HepG2 (cell line): ENCODE measurements around the gene CAMK2D. TPM values are rescaled to one million over a fixed set of nuclear protein-coding genes. Genes with fewer than 3 reads are reported as not detected.

ENCODE experiments used
- ARNTL ChIP-seq: sonication (generic); formaldehyde crosslinking; IDR thresholded peaks from 2 replicates; pipeline ENCODE4 v1.4.0; 2020; ENCODE audit warnings: mild to moderate bottlenecking, missing genetic modification reagents
- BHLHE40 ChIP-seq: IDR thresholded peaks from 2 replicates; pipeline ENCODE4 v1.6.1; 2011; ENCODE audit warnings: low read length, improper control_type of control experiment
- FOSL2 ChIP-seq: sonication (generic); formaldehyde crosslinking; IDR thresholded peaks from 2 replicates; pipeline ENCODE4 v1.4.0; 2020; ENCODE audit warnings: missing genetic modification reagents
- PHF20 ChIP-seq: sonication (generic); formaldehyde crosslinking; IDR thresholded peaks from 2 replicates; pipeline ENCODE4 v1.5.0; 2020; ENCODE audit warnings: mild to moderate bottlenecking, missing genetic modification reagents
- RNF2 ChIP-seq: fragments of 450-650 bp; conservative IDR thresholded peaks from 2 replicates; pipeline ENCODE4 v1.6.1; 2016; ENCODE audit warnings: low read depth
- SAP130 ChIP-seq: IDR thresholded peaks from 2 replicates; pipeline ENCODE4 v1.6.1; 2016; ENCODE audit warnings: low read depth
- SP5 ChIP-seq: IDR thresholded peaks from 2 replicates; pipeline ENCODE4 v1.6.1; 2016; ENCODE audit warnings: low read depth, borderline replicate concordance
- THAP11 ChIP-seq: IDR thresholded peaks from 2 replicates; pipeline ENCODE4 v1.6.1; 2016; ENCODE audit warnings: missing biosample characterization, missing genetic modification reagents
- THYN1 ChIP-seq: sonication (generic); formaldehyde crosslinking; IDR thresholded peaks from 2 replicates; pipeline ENCODE4 v1.8.1; 2023; ENCODE audit warnings: low read depth, mild to moderate bottlenecking, moderate library complexity, missing genetic modification reagents, borderline replicate concordance
- ZNF350 ChIP-seq: sonication (generic); formaldehyde crosslinking; IDR thresholded peaks from 2 replicates; pipeline ENCODE4 v1.4.0; 2020; ENCODE audit warnings: mild to moderate bottlenecking, low read depth, missing genetic modification reagents, borderline replicate concordance
- ZNF841 ChIP-seq: sonication (generic); formaldehyde crosslinking; IDR thresholded peaks from 2 replicates; pipeline ENCODE4 v1.8.1; 2023; ENCODE audit warnings: missing genetic modification reagents, borderline replicate concordance
- ZSCAN29 ChIP-seq: sonication (generic); formaldehyde crosslinking; conservative IDR thresholded peaks from 2 replicates; pipeline ENCODE4 v1.4.0; 2020; ENCODE audit warnings: mild to moderate bottlenecking, missing genetic modification reagents
- polyA plus RNA-seq, 8 experiments: library from polyadenylated mRNA; depleted of rRNA in 3 of 8; stranded (reverse) in 7 of 8; unstranded in 1 of 8; fragments of >200 nt; fragmentation: Illumina TruSeq in 4 of 8; extraction: Trizol in 4 of 8; gene quantifications; 2 replicates each; pipeline versions ENCODE4 v1.2.1 to v1.2.3, GENCODE V29; 2011 to 2016; ENCODE audit warnings: low read depth in 4 of 8, missing spikeins in 1 of 8, mixed read lengths in 1 of 8; ENCODE audit not compliant: insufficient read depth in 1 of 8
- total RNA-seq, 5 experiments: library from RNA; depleted of rRNA; stranded (reverse); fragments of >200 nt; fragmentation: Illumina TruSeq; extraction: Trizol; gene quantifications; 2 replicates each; pipeline ENCODE4 v1.2.3, GENCODE V29; 2016; ENCODE audit warnings: low read depth in 1 of 5
- TF ChIP-seq, protein P1 (sequence below): sonication (generic); formaldehyde crosslinking; IDR thresholded peaks from 2 replicates; pipeline ENCODE4 v1.4.0; 2020; ENCODE audit warnings: missing genetic modification reagents
- TF ChIP-seq, protein P2 (sequence below): sonication (generic); formaldehyde crosslinking; IDR thresholded peaks from 2 replicates; pipeline ENCODE4 v1.4.0; 2020; ENCODE audit warnings: mild to moderate bottlenecking, missing genetic modification reagents, borderline replicate concordance
- TF ChIP-seq, protein P3 (sequence below): sonication (generic); formaldehyde crosslinking; conservative IDR thresholded peaks from 2 replicates; pipeline ENCODE4 v1.4.0; 2020; ENCODE audit warnings: missing genetic modification reagents
- TF ChIP-seq, protein P4 (sequence below): sonication (generic); formaldehyde crosslinking; IDR thresholded peaks from 2 replicates; pipeline ENCODE4 v1.4.0; 2020; ENCODE audit warnings: missing genetic modification reagents, borderline replicate concordance
- TF ChIP-seq, protein P5 (sequence below): sonication (generic); formaldehyde crosslinking; IDR thresholded peaks from 2 replicates; pipeline ENCODE4 v1.4.0; 2020; ENCODE audit warnings: missing genetic modification reagents, mild to moderate bottlenecking, borderline replicate concordance

Gene CAMK2D
- total and polyA plus RNA-seq, 2 of the 13 experiments (the other 11 are each of a cell fraction or from before 2014, with no cell fraction given) = 18.0 to 65.4 TPM

DNA sequence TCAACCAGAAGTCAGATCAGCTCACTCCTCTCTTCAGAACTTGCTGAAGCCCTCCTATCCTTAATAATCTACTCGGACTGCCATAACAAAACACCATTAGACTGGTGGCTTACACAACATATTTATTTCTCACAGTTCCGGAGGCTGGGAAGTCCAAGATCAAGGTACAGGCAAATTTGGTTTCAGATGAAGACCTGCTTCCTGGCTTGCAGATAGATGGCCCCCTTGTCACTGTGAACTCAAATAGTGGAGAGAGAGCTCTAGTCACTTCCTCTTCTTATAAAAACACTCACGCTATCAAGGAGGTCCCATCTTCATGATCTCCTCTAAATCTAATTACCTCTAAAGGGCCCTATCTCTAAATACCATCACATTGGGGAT lies 125.1 kb downstream of the CAMK2D start (continued):
- TF ChIP-seq, protein P1, sequence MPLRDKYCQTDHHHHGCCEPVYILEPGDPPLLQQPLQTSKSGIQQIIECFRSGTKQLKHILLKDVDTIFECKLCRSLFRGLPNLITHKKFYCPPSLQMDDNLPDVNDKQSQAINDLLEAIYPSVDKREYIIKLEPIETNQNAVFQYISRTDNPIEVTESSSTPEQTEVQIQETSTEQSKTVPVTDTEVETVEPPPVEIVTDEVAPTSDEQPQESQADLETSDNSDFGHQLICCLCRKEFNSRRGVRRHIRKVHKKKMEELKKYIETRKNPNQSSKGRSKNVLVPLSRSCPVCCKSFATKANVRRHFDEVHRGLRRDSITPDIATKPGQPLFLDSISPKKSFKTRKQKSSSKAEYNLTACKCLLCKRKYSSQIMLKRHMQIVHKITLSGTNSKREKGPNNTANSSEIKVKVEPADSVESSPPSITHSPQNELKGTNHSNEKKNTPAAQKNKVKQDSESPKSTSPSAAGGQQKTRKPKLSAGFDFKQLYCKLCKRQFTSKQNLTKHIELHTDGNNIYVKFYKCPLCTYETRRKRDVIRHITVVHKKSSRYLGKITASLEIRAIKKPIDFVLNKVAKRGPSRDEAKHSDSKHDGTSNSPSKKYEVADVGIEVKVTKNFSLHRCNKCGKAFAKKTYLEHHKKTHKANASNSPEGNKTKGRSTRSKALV (CRISPR knock-in tag) = no peak
- TF ChIP-seq SAP130 (CRISPR knock-in tag) = peak; percentile 58; the same call in 1 of the 2 replicates
- no peak for TF ChIP-seq ZNF350 (CRISPR knock-in tag)
- TF ChIP-seq BHLHE40 = no peak
- TF ChIP-seq, protein P2, sequence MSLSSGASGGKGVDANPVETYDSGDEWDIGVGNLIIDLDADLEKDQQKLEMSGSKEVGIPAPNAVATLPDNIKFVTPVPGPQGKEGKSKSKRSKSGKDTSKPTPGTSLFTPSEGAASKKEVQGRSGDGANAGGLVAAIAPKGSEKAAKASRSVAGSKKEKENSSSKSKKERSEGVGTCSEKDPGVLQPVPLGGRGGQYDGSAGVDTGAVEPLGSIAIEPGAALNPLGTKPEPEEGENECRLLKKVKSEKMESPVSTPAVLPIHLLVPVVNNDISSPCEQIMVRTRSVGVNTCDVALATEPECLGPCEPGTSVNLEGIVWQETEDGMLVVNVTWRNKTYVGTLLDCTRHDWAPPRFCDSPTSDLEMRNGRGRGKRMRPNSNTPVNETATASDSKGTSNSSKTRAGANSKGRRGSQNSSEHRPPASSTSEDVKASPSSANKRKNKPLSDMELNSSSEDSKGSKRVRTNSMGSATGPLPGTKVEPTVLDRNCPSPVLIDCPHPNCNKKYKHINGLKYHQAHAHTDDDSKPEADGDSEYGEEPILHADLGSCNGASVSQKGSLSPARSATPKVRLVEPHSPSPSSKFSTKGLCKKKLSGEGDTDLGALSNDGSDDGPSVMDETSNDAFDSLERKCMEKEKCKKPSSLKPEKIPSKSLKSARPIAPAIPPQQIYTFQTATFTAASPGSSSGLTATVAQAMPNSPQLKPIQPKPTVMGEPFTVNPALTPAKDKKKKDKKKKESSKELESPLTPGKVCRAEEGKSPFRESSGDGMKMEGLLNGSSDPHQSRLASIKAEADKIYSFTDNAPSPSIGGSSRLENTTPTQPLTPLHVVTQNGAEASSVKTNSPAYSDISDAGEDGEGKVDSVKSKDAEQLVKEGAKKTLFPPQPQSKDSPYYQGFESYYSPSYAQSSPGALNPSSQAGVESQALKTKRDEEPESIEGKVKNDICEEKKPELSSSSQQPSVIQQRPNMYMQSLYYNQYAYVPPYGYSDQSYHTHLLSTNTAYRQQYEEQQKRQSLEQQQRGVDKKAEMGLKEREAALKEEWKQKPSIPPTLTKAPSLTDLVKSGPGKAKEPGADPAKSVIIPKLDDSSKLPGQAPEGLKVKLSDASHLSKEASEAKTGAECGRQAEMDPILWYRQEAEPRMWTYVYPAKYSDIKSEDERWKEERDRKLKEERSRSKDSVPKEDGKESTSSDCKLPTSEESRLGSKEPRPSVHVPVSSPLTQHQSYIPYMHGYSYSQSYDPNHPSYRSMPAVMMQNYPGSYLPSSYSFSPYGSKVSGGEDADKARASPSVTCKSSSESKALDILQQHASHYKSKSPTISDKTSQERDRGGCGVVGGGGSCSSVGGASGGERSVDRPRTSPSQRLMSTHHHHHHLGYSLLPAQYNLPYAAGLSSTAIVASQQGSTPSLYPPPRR = 0 out of 2 replicates have a peak, but pooled peaks have one; percentile 30
- TF ChIP-seq THYN1 (CRISPR knock-in tag) = no peak
- TF ChIP-seq ZNF841 (CRISPR knock-in tag) = no peak
- peak; percentile 15; the same call in 1 of the 2 replicates for TF ChIP-seq THAP11 (CRISPR knock-in tag)
- TF ChIP-seq PHF20 (CRISPR knock-in tag) = no peak
- TF ChIP-seq ZSCAN29 = 0 out of 2 replicates have a peak, but pooled peaks have one; percentile 36
- no peak for TF ChIP-seq RNF2
- TF ChIP-seq SP5 (CRISPR knock-in tag) = peak; percentile 67; the same call in 1 of the 2 replicates
- TF ChIP-seq, protein P3, sequence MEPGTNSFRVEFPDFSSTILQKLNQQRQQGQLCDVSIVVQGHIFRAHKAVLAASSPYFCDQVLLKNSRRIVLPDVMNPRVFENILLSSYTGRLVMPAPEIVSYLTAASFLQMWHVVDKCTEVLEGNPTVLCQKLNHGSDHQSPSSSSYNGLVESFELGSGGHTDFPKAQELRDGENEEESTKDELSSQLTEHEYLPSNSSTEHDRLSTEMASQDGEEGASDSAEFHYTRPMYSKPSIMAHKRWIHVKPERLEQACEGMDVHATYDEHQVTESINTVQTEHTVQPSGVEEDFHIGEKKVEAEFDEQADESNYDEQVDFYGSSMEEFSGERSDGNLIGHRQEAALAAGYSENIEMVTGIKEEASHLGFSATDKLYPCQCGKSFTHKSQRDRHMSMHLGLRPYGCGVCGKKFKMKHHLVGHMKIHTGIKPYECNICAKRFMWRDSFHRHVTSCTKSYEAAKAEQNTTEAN = no peak
- TF ChIP-seq, protein P4, sequence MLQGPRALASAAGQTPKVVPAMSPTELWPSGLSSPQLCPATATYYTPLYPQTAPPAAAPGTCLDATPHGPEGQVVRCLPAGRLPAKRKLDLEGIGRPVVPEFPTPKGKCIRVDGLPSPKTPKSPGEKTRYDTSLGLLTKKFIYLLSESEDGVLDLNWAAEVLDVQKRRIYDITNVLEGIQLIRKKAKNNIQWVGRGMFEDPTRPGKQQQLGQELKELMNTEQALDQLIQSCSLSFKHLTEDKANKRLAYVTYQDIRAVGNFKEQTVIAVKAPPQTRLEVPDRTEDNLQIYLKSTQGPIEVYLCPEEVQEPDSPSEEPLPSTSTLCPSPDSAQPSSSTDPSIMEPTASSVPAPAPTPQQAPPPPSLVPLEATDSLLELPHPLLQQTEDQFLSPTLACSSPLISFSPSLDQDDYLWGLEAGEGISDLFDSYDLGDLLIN (CRISPR knock-in tag) = no peak
- TF ChIP-seq, protein P5, sequence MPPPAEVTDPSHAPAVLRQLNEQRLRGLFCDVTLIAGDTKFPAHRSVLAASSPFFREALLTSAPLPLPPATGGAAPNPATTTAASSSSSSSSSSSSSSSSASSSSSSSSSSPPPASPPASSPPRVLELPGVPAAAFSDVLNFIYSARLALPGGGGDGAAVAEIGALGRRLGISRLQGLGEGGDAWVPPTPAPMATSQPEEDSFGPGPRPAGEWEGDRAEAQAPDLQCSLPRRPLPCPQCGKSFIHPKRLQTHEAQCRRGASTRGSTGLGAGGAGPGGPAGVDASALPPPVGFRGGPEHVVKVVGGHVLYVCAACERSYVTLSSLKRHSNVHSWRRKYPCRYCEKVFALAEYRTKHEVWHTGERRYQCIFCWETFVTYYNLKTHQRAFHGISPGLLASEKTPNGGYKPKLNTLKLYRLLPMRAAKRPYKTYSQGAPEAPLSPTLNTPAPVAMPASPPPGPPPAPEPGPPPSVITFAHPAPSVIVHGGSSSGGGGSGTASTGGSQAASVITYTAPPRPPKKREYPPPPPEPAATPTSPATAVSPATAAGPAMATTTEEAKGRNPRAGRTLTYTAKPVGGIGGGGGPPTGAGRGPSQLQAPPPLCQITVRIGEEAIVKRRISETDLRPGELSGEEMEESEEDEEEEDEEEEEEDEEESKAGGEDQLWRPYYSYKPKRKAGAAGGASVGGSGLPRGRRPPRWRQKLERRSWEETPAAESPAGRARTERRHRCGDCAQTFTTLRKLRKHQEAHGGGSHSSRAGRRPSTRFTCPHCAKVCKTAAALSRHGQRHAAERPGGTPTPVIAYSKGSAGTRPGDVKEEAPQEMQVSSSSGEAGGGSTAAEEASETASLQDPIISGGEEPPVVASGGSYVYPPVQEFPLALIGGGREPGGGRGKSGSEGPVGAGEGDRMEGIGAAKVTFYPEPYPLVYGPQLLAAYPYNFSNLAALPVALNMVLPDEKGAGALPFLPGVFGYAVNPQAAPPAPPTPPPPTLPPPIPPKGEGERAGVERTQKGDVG (CRISPR knock-in tag) = no peak
- TF ChIP-seq FOSL2 (CRISPR knock-in tag) = 0 out of 2 replicates have a peak, but pooled peaks have one; percentile 21
- TF ChIP-seq ARNTL = no peak
